Measurements from ENCODE around the gene NKRF. TPM values are rescaled to one million over a fixed set of nuclear protein-coding genes. Genes with fewer than 3 reads are reported as not detected.

Gene NKRF
- total RNA-seq, 4 donors from 2014 or later: 5.7 to 9.2 (median 6.0) TPM

DNA sequence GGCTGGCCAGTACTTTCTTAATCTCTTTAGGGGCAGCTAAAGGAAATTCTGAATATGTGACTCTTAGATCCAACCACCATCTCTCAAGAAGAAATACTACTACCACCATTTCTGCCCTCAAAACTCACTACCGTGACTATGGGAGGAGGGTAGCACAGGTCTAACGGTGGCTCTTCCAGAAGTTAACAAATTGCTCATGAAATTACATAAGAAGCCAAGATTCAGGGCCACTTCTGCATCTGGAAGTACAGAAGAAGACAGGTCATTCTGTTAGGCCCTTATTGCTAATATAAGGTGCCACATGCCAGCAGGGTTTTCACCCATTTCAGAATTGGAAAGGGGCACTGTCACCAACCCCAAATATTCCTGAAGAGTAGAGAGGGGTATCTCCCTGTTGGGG is 19.6 kb upstream of the NKRF start:
- ATAC-seq: no peak
- Histone ChIP-seq H3K36me3 (peaks cover 0 to 23% of the 10 kb centered on the region in 2 donors), H3K4me3 (no peak overlapping the region), H3K9me3 (no peaks in the 10 kb centered on the region), H3K4me1 (no peaks in the 10 kb centered on the region), H3K27ac (no peak overlapping the region), H3K27me3 (no peaks in the 10 kb centered on the region)
- WGBS, 2 donors (ENCODE audit: low coverage in 1 of 2): no CpG with 5 or more reads among the region's 2 CpGs
- no peak for TF ChIP-seq EP300 (IDR thresholded peaks at IDR 0.05)
- no peak for TF ChIP-seq POLR2A (IDR thresholded peaks at IDR 0.05)
- TF ChIP-seq POLR2AphosphoS5 (IDR thresholded peaks at IDR 0.05): no peak
- TF ChIP-seq, protein P1, sequence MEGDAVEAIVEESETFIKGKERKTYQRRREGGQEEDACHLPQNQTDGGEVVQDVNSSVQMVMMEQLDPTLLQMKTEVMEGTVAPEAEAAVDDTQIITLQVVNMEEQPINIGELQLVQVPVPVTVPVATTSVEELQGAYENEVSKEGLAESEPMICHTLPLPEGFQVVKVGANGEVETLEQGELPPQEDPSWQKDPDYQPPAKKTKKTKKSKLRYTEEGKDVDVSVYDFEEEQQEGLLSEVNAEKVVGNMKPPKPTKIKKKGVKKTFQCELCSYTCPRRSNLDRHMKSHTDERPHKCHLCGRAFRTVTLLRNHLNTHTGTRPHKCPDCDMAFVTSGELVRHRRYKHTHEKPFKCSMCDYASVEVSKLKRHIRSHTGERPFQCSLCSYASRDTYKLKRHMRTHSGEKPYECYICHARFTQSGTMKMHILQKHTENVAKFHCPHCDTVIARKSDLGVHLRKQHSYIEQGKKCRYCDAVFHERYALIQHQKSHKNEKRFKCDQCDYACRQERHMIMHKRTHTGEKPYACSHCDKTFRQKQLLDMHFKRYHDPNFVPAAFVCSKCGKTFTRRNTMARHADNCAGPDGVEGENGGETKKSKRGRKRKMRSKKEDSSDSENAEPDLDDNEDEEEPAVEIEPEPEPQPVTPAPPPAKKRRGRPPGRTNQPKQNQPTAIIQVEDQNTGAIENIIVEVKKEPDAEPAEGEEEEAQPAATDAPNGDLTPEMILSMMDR (IDR thresholded peaks at IDR 0.05): no peak

GRCh38 chrX:119624951-119625668 is 18.9 kb upstream of the NKRF start:
- no peaks in the 10 kb centered on the region for H3K9me3 ChIP-seq
- H3K27me3 ChIP-seq: no peaks in the 10 kb centered on the region
- no peak overlapping the region for H3K27ac ChIP-seq
- H3K36me3 ChIP-seq: peaks cover 0 to 16% of the 10 kb centered on the region in 2 donors
- H3K4me1 ChIP-seq: no peaks in the 10 kb centered on the region
- TF ChIP-seq, protein P1 (IDR thresholded peaks at IDR 0.05): no peak
- TF ChIP-seq EP300 (IDR thresholded peaks at IDR 0.05): no peak
- no peak for TF ChIP-seq POLR2AphosphoS5 (IDR thresholded peaks at IDR 0.05)
- TF ChIP-seq POLR2A (IDR thresholded peaks at IDR 0.05): no peak
- ATAC-seq: no peak
- H3K4me3 ChIP-seq: no peak overlapping the region
- WGBS, 2 donors (ENCODE audit: low coverage in 1 of 2): 82 to 100% methylated on average over 1 to 8 of the region's 10 CpGs

- WGBS, 2 donors (ENCODE audit: low coverage in 1 of 2): 85 to 94% methylated on average over 6 to 7 of the region's 11 CpGs
- H3K4me3 ChIP-seq: no peak overlapping the region
- no peak for ATAC-seq
- no peaks in the 10 kb centered on the region for H3K4me1 ChIP-seq
- H3K36me3 ChIP-seq: peaks cover 0 to 9% of the 10 kb centered on the region in 2 donors
- H3K27me3 ChIP-seq: no peaks in the 10 kb centered on the region
- H3K27ac ChIP-seq: no peak overlapping the region
- no peak for TF ChIP-seq EP300 (IDR thresholded peaks at IDR 0.05)
- TF ChIP-seq POLR2A (IDR thresholded peaks at IDR 0.05): no peak
- TF ChIP-seq, protein P1 (IDR thresholded peaks at IDR 0.05): no peak
- TF ChIP-seq POLR2AphosphoS5 (IDR thresholded peaks at IDR 0.05): no peak
- no peaks in the 10 kb centered on the region for H3K9me3 ChIP-seq
These were observed 18.2 kb upstream of the NKRF start for GRCh38 chrX:119624417-119624816.

GRCh38 chrX:119622356-119623232 is 16.4 kb upstream of the NKRF start:
- TF ChIP-seq POLR2AphosphoS5 (IDR thresholded peaks at IDR 0.05): no peak
- ATAC-seq: no peak
- H3K36me3 ChIP-seq: no peaks in the 10 kb centered on the region

GRCh38 chrX:119618439-119618838 is 12.2 kb upstream of the NKRF start:
- H3K4me1 ChIP-seq: no peaks in the 10 kb centered on the region
- no peak overlapping the region for H3K27ac ChIP-seq
- H3K27me3 ChIP-seq: no peaks in the 10 kb centered on the region
- 76 to 80% methylated on average over 1 to 4 of the region's 5 CpGs for WGBS, 2 donors (ENCODE audit: low coverage in 1 of 2)
- H3K9me3 ChIP-seq: no peaks in the 10 kb centered on the region
- peak; percentile 43 for ATAC-seq
- no peaks in the 10 kb centered on the region for H3K36me3 ChIP-seq
- TF ChIP-seq EP300 (IDR thresholded peaks at IDR 0.05) (no peak), POLR2AphosphoS5 (IDR thresholded peaks at IDR 0.05) (no peak), POLR2A (IDR thresholded peaks at IDR 0.05) (no peak)
- TF ChIP-seq, protein P1 (IDR thresholded peaks at IDR 0.05): no peak
- H3K4me3 ChIP-seq: no peak overlapping the region

More at GRCh38 chrX:119622356-119623232, 16.4 kb upstream of the NKRF start:
- WGBS, 2 donors (ENCODE audit: low coverage in 1 of 2): 36 to 59% methylated on average over 4 to 5 of the region's 9 CpGs
- no peak overlapping the region for H3K4me3 ChIP-seq
- no peaks in the 10 kb centered on the region for H3K4me1 ChIP-seq
- no peaks in the 10 kb centered on the region for H3K27me3 ChIP-seq
- H3K9me3 ChIP-seq: no peaks in the 10 kb centered on the region
- H3K27ac ChIP-seq: peak overlapping the region in 2 of 4 donors; percentile 19

All from gastroesophageal sphincter (tissue), 4 donors.